Right lobe of liver (tissue), 6 donors: Measurements from ENCODE around the gene DENND2D. TPM values are rescaled to one million over a fixed set of nuclear protein-coding genes. Genes with fewer than 3 reads are reported as not detected.

Experiments used
- ATAC-seq, 4 donors: fragments of 200-7000 bp; cut with Tn5 transposase; one replicate each; pipeline ENCODE4 v1.9.1; 2020; ENCODE audit warnings: mild to moderate bottlenecking in 4 of 4, moderate library complexity in 4 of 4
- DNase-seq, 3 donors: peaks; one replicate each; pipeline ENCODE4 v3.0.0-alpha.2; 2020
- H3K27ac ChIP-seq, 3 donors: fragments of 200-600 bp; one replicate each; pipeline ENCODE4 v1.8.0; 2022
- H3K27me3 ChIP-seq, 2 donors: fragments of 200-600 bp; one replicate each; pipeline ENCODE4 v1.8.0; 2022
- H3K36me3 ChIP-seq, 4 donors: fragments of 200-600 bp; sonication (generic) in 1 of 4; one replicate each; pipeline versions ENCODE4 v1.5.1 to v1.8.0; 2017 to 2022; ENCODE audit warnings: control low read depth in 1 of 4
- H3K4me1 ChIP-seq, 4 donors: fragments of 200-600 bp; sonication (generic) in 1 of 4; one replicate each; pipeline versions ENCODE4 v1.5.1 to v1.8.0; 2017 to 2022; ENCODE audit warnings: control low read depth in 1 of 4
- H3K4me3 ChIP-seq, 3 donors: fragments of 200-600 bp; one replicate each; pipeline ENCODE4 v1.8.0; 2022
- H3K9me3 ChIP-seq, 4 donors: fragments of 200-600 bp; sonication (generic) in 1 of 4; one replicate each; pipeline versions ENCODE4 v1.5.1 to v1.8.0; 2017 to 2022; ENCODE audit warnings: control low read depth in 1 of 4
- POLR2A ChIP-seq: fragments of 450-650 bp; IDR thresholded peaks from one replicate; pipeline ENCODE4 v1.6.1; 2017; ENCODE audit warnings: antibody characterized with exemption, mild to moderate bottlenecking
- WGBS: methylation state at CpG from one replicate; pipeline ENCODE4 v1.1.6; 2018; ENCODE audit warnings: low coverage, low lambda C conversion rate; ENCODE audit not compliant: insufficient coverage; ENCODE audit errors: missing lambda C conversion rate; 5-methylcytosine and 5-hydroxymethylcytosine counted together
- intact Hi-C, 2 donors: fragments of 100-400 bp; cut with DNase I; formaldehyde crosslinking; loops; one replicate each; pipeline versions ENCODE4 v1.11.2 to v1.14.1; 2022
- long read RNA-seq: library from polyadenylated mRNA; unstranded; transcript quantifications from one replicate; pipeline ENCODE4 v2.0.0, GENCODE V29; 2019
- total RNA-seq, 6 experiments: library from RNA; depleted of rRNA in 2 of 6; stranded (reverse); fragments of >200 nt in 2 of 6; fragmentation: NEBNext Ultra II Directional in 3 of 6; extraction: Animal tissue kit (Norgen Biotek cat#: 25700) in 3 of 6; gene quantifications; one replicate each; pipeline versions ENCODE4 v1.1.0 to v1.2.4, GENCODE V29; 2016 to 2023
- TF ChIP-seq, protein P1 (sequence below), 4 donors: fragments of 200-600 bp in 3 of 4; fragments of 450-650 bp in 1 of 4; IDR thresholded peaks; one replicate each; pipeline versions ENCODE4 v1.5.1 to v1.8.0; 2016 to 2022; ENCODE audit warnings: antibody characterized with exemption in 4 of 4, mild to moderate bottlenecking in 2 of 4
- donor health status: DM: no; HTN: yes; CAD: no.
- donor health status: DM: no; HTN: no; CAD: no.
- donor health status: DM: no; HTN: no; CAD: no.
- donor health status: DM: no; HTN: yes; CAD: no.
- donor health status: DM: no; HTN: yes; CAD: no.

Gene DENND2D, protein sequence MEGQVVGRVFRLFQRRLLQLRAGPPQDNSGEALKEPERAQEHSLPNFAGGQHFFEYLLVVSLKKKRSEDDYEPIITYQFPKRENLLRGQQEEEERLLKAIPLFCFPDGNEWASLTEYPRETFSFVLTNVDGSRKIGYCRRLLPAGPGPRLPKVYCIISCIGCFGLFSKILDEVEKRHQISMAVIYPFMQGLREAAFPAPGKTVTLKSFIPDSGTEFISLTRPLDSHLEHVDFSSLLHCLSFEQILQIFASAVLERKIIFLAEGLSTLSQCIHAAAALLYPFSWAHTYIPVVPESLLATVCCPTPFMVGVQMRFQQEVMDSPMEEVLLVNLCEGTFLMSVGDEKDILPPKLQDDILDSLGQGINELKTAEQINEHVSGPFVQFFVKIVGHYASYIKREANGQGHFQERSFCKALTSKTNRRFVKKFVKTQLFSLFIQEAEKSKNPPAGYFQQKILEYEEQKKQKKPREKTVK
- 10 to 100 TPM in 5 of 6 experiments, 1 to 10 TPM in 1; 9.6 to 18.6 (median 13.9) TPM for total RNA-seq
- long read RNA-seq, partial matches to known transcripts = 0 of 2 reads
- long read RNA-seq, other reads (novel, unspliced or antisense) = 0 of 2 reads

DNA sequence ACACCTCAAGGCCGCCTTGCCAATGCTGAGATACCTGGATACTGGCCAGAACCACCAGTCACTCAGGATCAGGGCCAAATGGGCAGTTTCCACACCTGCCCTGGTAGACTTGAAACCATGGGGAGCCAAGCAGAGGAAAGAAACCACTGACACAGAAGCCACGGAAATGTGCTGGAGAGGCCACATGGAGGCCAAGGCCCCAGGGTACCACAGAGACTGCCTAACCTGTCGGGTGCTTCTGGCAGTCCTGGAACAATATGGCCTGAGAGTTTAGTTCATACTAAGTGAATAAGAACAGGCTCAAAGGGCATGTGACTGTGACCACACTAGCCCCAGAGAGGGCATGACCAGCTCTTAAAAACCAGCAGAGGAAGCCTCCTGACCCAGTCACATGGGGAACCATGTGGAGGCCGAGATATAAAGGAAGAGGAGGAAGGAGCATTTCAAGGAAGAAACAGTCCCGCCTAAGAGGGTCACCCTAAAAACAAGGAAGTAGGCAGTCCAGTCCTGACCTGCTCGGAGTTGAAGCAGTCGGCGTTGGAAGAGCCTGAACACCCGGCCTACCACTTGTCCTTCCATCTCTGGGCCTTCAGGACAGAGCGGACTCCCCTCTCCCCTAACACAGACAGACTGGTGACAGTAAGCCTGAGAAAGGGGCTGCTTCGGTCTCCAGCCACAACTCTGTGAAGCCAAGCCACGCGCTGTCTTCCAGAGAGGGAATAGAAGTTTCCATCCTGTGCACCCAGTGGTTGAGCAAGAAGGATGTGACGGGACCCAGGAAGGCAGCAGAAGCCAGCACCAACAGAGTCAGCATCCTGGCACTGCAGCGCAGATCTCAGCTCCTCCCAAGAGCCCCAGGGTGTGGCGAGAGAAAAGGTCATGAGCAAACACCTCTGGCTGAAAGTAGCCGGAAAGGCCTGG, at the start of gene DENND2D:
Gene DENND2D, minus strand, starts transcription at position 766 of the 921 bp plus-strand sequence. Its CDS starts 187 bp downstream, at position 579.
- Histone ChIP-seq H3K4me1 (peaks cover 0 to 63% (median 25%) of the 10 kb centered on the region in 4 donors), H3K9me3 (no peaks in the 10 kb centered on the region), H3K36me3 (peaks cover 0 to 7% (median 0%) of the 10 kb centered on the region in 4 donors), H3K4me3 (peak within 1 kb of the TSS; percentile 3 to 32 (median 10)), H3K27me3 (no peaks in the 10 kb centered on the region), H3K27ac (peak within 1 kb of the TSS; percentile 52 to 71 (median 62))
- peak; percentile 75 for TF ChIP-seq POLR2A
- TF ChIP-seq, protein P1, sequence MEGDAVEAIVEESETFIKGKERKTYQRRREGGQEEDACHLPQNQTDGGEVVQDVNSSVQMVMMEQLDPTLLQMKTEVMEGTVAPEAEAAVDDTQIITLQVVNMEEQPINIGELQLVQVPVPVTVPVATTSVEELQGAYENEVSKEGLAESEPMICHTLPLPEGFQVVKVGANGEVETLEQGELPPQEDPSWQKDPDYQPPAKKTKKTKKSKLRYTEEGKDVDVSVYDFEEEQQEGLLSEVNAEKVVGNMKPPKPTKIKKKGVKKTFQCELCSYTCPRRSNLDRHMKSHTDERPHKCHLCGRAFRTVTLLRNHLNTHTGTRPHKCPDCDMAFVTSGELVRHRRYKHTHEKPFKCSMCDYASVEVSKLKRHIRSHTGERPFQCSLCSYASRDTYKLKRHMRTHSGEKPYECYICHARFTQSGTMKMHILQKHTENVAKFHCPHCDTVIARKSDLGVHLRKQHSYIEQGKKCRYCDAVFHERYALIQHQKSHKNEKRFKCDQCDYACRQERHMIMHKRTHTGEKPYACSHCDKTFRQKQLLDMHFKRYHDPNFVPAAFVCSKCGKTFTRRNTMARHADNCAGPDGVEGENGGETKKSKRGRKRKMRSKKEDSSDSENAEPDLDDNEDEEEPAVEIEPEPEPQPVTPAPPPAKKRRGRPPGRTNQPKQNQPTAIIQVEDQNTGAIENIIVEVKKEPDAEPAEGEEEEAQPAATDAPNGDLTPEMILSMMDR (IDR thresholded peaks at IDR 0.05) = no peak
- 29% methylated on average over 6 of the region's 17 CpGs for WGBS
- peak; percentile 40 to 81 (median 71) for DNase-seq
- intact Hi-C loops = no loop called here
- peak; percentile 7 to 46 (median 16) for ATAC-seq

GRCh38 chr1:111249960-111250359, 49.5 kb upstream of the DENND2D start:
- DNase-seq (no peak), ATAC-seq (no peak)
- Histone ChIP-seq H3K4me1 (no peaks in the 10 kb centered on the region), H3K27ac (no peak overlapping the region), H3K36me3 (no peaks in the 10 kb centered on the region), H3K27me3 (no peaks in the 10 kb centered on the region), H3K4me3 (no peak overlapping the region), H3K9me3 (no peaks in the 10 kb centered on the region)
- WGBS = 67% methylated on average over 4 of the region's 4 CpGs
- no peak for TF ChIP-seq POLR2A
- TF ChIP-seq, protein P1 (IDR thresholded peaks at IDR 0.05) = no peak
- intact Hi-C loops = no loop called here

GRCh38 chr1:111247125-111247838, 46.8 kb upstream of the DENND2D start:
- intact Hi-C loops = no loop called here
- ATAC-seq = no peak
- WGBS = 73% methylated on average over 5 of the region's 5 CpGs
- Histone ChIP-seq H3K27me3 (no peaks in the 10 kb centered on the region), H3K27ac (no peak overlapping the region), H3K4me3 (no peak overlapping the region), H3K4me1 (no peaks in the 10 kb centered on the region), H3K9me3 (no peaks in the 10 kb centered on the region), H3K36me3 (no peaks in the 10 kb centered on the region)
- TF ChIP-seq POLR2A = no peak
- TF ChIP-seq, protein P1 (IDR thresholded peaks at IDR 0.05) = no peak
- DNase-seq = no peak
